ENCODE measurements around the gene FOXC1. TPM values are rescaled to one million over a fixed set of nuclear protein-coding genes. Genes with fewer than 3 reads are reported as not detected.
A peak's percentile ranks its signal among the peaks of the same experiment; 100 is the strongest.

Gene FOXC1
- total RNA-seq, 1 donor from 2014 or later, result 2.7 TPM

DNA sequence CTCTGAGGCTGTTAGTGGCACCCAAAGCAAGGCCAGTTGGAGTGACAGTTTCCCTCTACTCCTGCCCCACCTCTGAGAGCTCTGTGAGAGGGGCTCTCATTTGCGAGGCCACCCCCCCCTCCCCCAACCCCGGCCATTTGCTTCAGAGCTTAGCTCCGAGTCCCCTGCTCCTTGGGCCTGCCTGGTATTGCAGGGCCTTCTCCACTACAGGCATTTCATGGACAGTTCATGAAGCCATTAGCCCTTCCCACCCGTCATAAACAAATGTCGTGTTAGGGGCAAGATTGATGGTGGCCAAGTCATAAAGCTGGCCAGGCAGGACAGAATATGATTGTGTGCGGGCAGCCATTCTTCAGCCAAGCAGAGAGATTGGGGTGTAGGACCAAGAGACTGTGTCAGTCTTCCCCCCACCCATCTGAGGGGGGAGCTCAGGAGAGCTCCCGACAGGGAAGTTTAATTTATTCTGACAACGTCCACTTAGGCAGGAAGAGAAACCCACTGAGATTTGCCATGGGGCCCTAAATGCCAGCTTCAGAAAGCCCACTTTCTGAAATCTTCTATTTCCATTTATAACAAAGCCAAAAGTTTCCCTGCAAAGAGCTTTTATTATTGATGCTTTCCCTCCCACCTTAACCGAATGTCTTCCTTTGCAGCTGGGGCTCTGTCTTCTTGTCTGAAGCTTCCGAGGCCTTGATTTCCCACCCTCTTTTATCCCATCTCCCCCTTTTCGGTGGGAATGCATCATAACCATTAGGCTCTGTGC lies 7.2 kb downstream of the FOXC1 start:
- ATAC-seq, result no peak
- intact Hi-C loops (cut with DNase I), result loop anchor here (10.0 kb wide), 1 partner anchor 198 kb away; no protein-coding TSS in a partner anchor
- no peak for DNase-seq (ENCODE audit: missing footprints)

DNA sequence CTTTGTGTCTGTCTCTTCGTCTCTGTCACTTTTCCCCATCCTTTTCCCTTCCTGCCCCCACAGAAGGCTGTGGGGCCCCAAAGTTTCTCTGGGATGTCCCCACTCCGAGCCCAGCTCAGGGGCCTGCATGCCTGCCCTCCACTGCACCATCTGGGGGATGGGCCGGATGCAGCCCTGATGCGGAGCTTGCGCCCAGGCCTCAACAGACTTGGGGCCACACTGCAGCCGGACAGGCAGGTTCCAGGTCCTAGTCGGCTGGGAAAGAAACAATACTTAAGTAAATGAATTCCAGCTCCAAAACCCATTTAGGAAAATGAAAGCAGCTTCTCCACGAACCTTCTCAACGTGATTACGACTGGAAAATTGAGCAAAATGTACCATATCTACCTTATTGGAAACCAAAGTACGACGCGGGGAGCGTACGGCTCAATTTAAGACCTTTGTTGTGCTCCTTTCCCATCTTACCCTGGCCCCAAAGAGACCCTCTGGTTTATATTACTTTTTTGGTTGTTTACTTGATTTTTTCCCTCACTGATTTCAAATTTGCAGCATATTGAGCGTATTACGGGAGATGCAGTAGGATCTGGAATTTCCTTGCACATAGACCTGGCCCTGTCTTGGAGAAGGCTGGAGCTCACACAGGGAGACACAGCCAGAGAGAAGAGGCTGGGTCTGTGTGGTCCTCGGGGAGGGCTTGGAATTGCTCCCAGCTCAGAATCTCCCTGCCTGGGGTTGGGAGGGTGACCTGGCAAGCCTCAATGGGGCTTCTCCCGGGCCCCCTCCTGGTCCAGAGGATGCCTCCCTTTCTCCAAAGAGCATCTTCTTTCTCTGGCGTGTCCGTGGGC lies 8.0 kb downstream of the FOXC1 start:
- no peak for ATAC-seq
- intact Hi-C loops (cut with DNase I), result loop anchor here (10.0 kb wide), 1 partner anchor 197 kb away; no protein-coding TSS in a partner anchor
- no peak for DNase-seq (ENCODE audit: missing footprints)

DNA sequence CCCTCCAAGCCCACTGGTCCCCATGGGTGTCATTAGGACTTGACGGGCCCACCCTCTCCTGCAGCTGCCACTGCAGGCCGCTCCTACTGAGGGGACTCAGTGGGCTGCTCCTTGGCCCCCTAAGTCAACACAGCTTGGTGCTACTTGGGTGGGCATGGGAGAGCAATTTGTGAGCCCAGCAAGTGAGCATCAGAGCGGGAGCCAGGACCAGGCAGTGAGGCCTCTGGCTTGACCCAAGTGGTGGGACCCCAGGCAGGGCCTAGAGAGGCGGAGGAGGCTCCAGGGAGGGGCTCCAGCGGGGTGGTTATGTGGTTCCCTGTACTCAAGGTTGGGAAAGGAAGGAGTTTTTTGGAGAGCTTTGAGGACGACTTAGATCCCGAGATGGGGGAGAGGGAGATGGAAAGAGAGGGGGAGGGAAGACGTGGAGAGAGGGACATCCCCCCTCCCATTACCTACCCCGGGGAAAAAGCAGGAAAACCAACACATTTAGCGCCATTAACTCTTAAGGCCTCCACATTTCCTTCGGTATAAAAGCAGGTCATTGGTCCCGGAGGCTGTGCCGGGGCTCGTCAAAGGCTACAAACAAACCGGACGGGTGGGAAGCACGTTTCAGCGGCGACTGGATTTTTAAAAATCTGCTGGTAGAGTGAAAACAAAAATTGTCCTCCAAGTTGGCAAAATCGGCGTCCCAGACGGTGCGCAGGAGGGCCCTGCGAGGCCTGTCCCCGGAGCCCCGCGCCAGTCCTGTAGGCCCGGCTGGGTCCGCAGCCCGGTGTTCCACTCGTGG lies 8.8 kb downstream of the FOXC1 start:
- DNase-seq (ENCODE audit: missing footprints) (no peak), ATAC-seq (no peak)
- intact Hi-C loops (cut with DNase I), result loop anchor here (10.0 kb wide), 1 partner anchor 196 kb away; no protein-coding TSS in a partner anchor

GRCh38 chr6:1619098-1619672 lies 9.5 kb downstream of the FOXC1 start:
- ATAC-seq (no peak), DNase-seq (ENCODE audit: missing footprints) (no peak)
- intact Hi-C loops (cut with DNase I), result loop anchor here (10.0 kb wide), 1 partner anchor 196 kb away; no protein-coding TSS in a partner anchor

- ATAC-seq (no peak), DNase-seq (ENCODE audit: missing footprints) (no peak)
- intact Hi-C loops (cut with DNase I), result loop anchor here (10.0 kb wide), 1 partner anchor 195 kb away; no protein-coding TSS in a partner anchor
These were observed 10.2 kb downstream of the FOXC1 start for GRCh38 chr6:1619673-1620503.

- ATAC-seq (no peak), DNase-seq (ENCODE audit: missing footprints) (no peak)
- intact Hi-C loops (cut with DNase I), result no loop called here
These were observed 10.9 kb downstream of the FOXC1 start for GRCh38 chr6:1620504-1621069.

DNA sequence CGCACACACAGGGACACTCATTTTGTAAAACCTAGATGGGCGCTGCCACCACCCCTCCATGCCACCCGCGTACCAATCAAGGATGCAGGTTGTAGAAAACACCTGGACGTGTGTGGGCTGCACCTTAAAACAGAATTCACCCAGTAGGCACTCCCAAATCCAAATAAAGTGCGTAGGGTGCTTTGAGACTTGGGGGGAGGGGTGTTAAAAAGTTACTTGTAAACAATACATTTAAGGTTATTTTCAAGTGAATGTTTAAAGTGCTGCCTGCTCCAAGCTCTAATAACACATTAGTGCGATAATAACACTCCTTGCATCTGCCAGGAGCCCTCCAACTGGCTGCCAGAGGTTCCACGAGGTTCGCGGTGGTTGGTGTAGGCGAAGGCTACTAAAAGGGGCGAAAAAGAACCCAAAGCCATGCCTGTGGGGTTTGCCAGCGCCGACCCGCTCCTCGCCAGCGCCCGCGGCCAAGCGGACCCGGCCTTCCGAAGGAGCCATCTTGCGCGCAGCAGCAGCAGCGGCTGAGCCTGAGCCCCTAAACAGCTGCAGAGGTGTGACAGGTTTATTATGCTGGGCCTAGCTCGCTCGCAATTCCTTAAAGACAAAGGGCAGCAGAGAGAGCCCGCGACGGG lies 11.5 kb downstream of the FOXC1 start:
- DNase-seq (ENCODE audit: missing footprints) (no peak), ATAC-seq (no peak)
- intact Hi-C loops (cut with DNase I), result no loop called here

- DNase-seq (ENCODE audit: missing footprints), result no peak
- ATAC-seq, result no peak
- intact Hi-C loops (cut with DNase I), result no loop called here
These were observed 12.6 kb downstream of the FOXC1 start for GRCh38 chr6:1622220-1622850.

GRCh38 chr6:1622851-1623768 lies 13.4 kb downstream of the FOXC1 start:
- no peak for DNase-seq (ENCODE audit: missing footprints)
- intact Hi-C loops (cut with DNase I), result no loop called here
- ATAC-seq, result no peak

DNA sequence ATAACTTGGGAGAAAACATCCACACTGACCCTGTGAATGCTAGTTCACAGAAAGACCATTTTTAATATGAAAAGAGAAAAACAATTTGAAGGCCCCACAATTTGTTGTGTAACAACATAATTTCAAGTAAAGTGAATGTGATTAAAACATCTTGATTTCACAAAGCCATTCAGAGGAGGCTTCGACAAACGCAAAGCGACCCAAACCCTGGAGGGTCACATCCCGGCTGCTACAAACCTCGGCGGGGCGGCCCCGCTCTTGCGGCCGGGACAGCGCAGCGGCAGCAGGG lies 14.0 kb downstream of the FOXC1 start:
- DNase-seq (ENCODE audit: missing footprints) (no peak), ATAC-seq (no peak)
- intact Hi-C loops (cut with DNase I), result no loop called here

DNA sequence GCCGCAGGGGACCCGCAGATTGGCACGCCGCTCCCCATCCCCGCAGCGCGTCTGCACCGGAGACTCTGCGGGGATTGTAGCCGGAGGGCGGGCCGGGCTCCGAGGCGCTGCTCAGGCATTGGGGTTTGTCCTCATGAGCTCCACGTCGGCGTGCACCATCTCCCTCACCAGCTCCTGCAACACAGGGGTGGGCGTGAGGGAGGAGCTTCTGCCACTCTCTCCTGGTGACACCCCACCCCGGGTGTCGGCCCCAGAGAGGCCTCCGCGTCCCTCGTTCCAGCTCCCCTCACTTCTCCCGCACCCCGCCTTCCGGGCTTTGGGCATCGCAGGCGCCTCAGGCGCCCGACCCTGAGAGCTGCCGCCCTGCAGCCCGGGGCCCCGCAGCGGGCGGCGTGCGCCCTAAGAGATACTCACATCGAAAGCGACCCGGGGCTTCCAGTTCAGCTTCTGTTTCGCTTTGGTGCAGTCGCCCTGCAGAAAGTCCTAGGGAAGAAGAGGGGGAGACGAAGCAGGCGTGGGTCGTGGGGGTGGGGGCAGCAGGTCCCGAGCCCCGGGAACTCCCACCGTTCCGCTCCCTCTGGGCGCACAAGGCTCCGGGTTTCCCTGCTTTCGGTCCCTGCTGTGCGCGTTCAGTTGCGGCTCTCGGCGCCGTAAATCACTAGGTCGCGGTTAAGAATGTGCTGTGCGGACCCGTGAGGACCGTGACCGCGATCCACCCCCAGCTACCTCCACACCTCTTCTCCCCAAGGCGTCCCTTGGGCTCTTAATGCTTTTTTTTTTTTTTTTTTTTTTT lies 14.5 kb downstream of the FOXC1 start:
- DNase-seq (ENCODE audit: missing footprints) (no peak), ATAC-seq (peak; percentile 17)
- intact Hi-C loops (cut with DNase I), result no loop called here

- DNase-seq (ENCODE audit: missing footprints) (peak; percentile 71), ATAC-seq (peak; percentile 64)
- intact Hi-C loops (cut with DNase I), result no loop called here
These were observed 15.4 kb downstream of the FOXC1 start for GRCh38 chr6:1624851-1625781.

DNA sequence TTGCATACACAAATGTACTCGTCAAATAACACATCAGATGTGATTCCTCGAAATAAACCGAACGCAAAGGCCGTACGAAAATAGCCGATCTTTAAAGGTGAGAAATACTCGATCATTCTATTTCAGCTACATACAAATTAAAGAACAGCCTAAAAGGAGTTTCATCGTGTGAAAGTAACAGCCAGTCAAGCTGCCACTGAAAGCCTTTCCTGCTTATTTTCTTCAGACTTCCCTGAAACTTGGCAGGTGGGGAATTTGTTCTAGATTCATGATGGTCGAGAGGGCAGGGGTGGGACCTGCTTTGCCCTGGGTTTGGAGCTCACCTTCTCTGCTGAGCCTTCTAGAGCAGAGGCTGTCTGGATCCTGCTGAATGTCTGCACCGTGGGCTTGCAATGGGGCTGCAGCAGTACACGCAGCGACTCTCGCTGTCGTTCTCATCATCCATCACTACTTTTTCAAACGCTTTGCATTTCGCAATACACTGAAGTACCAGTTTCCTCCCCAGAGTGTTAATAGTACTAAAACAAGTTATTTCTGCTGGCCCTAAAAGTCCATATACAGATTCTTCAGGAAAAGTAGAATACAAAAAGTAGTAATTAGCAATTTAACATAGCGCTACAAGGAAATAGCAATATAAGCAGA lies 16.2 kb downstream of the FOXC1 start:
- ATAC-seq, result no peak

DNA sequence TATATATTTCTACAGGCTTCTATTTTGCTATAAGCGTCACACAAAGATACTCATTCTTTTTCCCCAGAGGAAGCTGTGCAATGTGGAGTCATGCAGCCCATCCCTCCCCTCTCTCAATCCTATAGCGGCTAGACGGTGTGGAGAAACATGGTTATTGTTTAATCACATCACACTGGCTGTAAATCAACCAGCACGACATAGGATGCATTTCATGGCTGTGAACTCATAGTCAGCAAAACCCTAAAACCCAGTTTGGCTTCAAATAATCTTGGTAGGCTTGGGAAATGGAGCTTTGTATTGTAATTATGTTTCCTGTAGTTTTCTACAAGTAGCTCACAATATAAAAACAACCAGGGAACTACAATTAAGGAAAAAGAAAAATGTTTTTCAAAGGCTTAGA lies 16.8 kb downstream of the FOXC1 start:
- DNase-seq (ENCODE audit: missing footprints) (no peak), ATAC-seq (no peak)
- intact Hi-C loops (cut with DNase I), result no loop called here

More for the DNA sequence above, 16.2 kb downstream of the FOXC1 start:
- no peak for DNase-seq (ENCODE audit: missing footprints)
- intact Hi-C loops (cut with DNase I), result no loop called here
